Heart left ventricle (tissue), 13 donors: ENCODE results near the gene PTX4.

ENCODE experiments used
- POLR2A ChIP-seq, 2 donors: fragments of 450-650 bp; IDR thresholded peaks; one replicate each; pipeline ENCODE4 v1.6.1; 2017; ENCODE audit warnings: antibody characterized with exemption in 2 of 2, mild to moderate bottlenecking in 2 of 2, moderate library complexity in 2 of 2
- TF ChIP-seq, protein P1 (sequence below), 12 donors: fragments of 200-600 bp; sonication (generic) in 4 of 12; IDR thresholded peaks; one replicate each; pipeline versions ENCODE4 v1.5.0 to v1.8.0; 2018 to 2022; ENCODE audit warnings: antibody characterized with exemption in 12 of 12, mild to moderate bottlenecking in 5 of 12
- donor health status: ischemic (EF 13 %, LVEDD 7.1; RV severe dilation, severe dysfunction).
- donor health status: DM: no; HTN: yes; CAD: no.
- donor health status: DM: no; HTN: no; CAD: no.
- donor health status: ischemic (EF 25% LVEDD 6.9; RV normal size, moderate dysfunction).
- donor health status: ischemic (EF 25% LVEDD 5.7; RV mildly dilated, moderate dysfunction).
- donor health status: ischemic (EF 35%, LVEDD 5.7; RV mildly dilated, moderate dysfunction).
- donor health status: nonischemic (EF 11% LVEDD 7.7; RV severe dilation, severe dysfunction).
- donor health status: DM: yes; HTN: yes; CAD: no.
- donor health status: PGD.
- donor health status: ischemic (EF 29% LVEDD 5.4; RV normal size, mild dysfunction).
- donor health status: nonischemic (EF 23%, LVEDD 6.1; RV moderate dilation, normal function).

DNA sequence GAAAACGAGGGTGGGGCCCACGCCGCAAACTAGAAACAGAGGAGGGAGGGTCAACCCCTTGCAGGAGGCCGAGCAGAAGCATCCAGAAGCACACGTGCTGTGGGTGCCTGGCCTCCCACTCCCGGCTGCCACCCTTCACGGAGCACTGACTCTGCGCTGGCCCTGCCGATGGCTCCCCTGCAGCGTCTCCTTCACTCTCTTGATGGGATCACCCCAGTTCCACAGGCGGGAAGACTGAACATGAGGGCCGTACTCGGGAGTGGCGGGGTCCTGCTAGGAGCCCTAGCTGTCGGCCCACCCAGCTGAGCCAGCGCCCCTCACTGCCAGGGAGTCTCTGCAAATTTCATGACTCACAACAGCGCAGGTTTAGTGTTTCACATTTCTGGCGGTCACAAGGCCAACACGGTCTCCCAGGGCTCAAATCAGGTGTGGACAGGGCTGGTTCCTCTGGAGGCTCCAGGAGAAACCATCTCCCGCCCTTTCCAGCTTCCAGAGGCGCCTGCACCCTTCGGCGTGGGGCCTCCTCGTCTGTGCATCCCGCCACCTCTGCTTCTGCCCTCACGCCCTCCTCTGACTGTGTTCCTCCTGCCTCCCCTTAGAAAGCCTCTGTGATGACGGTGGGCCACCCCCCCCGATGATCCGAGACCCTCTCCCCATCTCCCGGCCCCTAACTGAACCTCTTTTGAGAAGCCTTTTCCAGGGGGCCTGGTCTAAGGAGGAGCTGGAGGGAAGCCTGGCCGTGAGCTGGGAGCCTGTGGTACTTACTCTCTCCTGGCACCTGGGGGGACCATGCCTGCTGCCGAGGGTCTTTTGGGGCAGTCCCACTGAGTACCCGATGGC, 2.0 kb downstream of the PTX4 start:
- TF ChIP-seq, protein P1, sequence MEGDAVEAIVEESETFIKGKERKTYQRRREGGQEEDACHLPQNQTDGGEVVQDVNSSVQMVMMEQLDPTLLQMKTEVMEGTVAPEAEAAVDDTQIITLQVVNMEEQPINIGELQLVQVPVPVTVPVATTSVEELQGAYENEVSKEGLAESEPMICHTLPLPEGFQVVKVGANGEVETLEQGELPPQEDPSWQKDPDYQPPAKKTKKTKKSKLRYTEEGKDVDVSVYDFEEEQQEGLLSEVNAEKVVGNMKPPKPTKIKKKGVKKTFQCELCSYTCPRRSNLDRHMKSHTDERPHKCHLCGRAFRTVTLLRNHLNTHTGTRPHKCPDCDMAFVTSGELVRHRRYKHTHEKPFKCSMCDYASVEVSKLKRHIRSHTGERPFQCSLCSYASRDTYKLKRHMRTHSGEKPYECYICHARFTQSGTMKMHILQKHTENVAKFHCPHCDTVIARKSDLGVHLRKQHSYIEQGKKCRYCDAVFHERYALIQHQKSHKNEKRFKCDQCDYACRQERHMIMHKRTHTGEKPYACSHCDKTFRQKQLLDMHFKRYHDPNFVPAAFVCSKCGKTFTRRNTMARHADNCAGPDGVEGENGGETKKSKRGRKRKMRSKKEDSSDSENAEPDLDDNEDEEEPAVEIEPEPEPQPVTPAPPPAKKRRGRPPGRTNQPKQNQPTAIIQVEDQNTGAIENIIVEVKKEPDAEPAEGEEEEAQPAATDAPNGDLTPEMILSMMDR (IDR thresholded peaks at IDR 0.05), result no peak
- TF ChIP-seq POLR2A (IDR thresholded peaks at IDR 0.05), result no peak
